ENCODE measurements around the gene LMX1B.

GRCh38 chr9:126743041-126743440 is 129.3 kb downstream of the LMX1B start:
- TF ChIP-seq NRF1 (IDR thresholded peaks at IDR 0.05; ENCODE audit: low read depth, low read length) (no peak), MXI1 (IDR thresholded peaks at IDR 0.05; ENCODE audit: low read depth, low read length) (no peak), CTCF (IDR thresholded peaks at IDR 0.05) (no peak), EP300 (IDR thresholded peaks at IDR 0.05; ENCODE audit: borderline replicate concordance in 1 of 2, low read depth in 1 of 2, low read length in 1 of 2) (no peak), SMC3 (IDR thresholded peaks at IDR 0.05; ENCODE audit: low read depth, low read length) (no peak), SIN3A (IDR thresholded peaks at IDR 0.05; ENCODE audit: borderline replicate concordance, low read depth, low read length) (no peak), RCOR1 (IDR thresholded peaks at IDR 0.05; ENCODE audit: low read length) (no peak), FOXJ3 (CRISPR knock-in tag; IDR thresholded peaks at IDR 0.05) (no peak)

Data from SK-N-SH (cell line).